Thoracic aorta (tissue), 2 donors: Measurements from ENCODE around the gene ERC1. TPM values are rescaled to one million over a fixed set of nuclear protein-coding genes. Genes with fewer than 3 reads are reported as not detected.
"Not testable (repeated sequence)": the region's sequence is repeated elsewhere in the genome, so short reads cannot be mapped to it uniquely, and the experiment has no call there.

Experiments used
- ATAC-seq: fragments of 150-250 bp; one replicate; pipeline ENCODE4 v1.8.0; 2017; ENCODE audit warnings: low read depth; ENCODE audit not compliant: insufficient number of reproducible peaks, low FRiP score
- DNase-seq: peaks from one replicate; pipeline ENCODE4 v3.0.0-alpha.2; 2020; ENCODE audit warnings: low spot score
- H3K27ac ChIP-seq, 2 donors: fragments of 200-600 bp; sonication (generic); 1 replicate in 1 of 2; 2 replicates in 1 of 2; pipeline ENCODE4 v1.5.1; 2016; ENCODE audit warnings: mild to moderate bottlenecking in 2 of 2, moderate library complexity in 2 of 2
- H3K27me3 ChIP-seq: fragments of 200-600 bp; sonication (generic); replicated peaks from 2 replicates; pipeline ENCODE4 v1.6.0; 2016; ENCODE audit warnings: mild to moderate bottlenecking; ENCODE audit not compliant: insufficient read depth
- H3K36me3 ChIP-seq: fragments of 200-600 bp; sonication (generic); one replicate; pipeline ENCODE4 v1.5.1; 2016
- H3K4me1 ChIP-seq, 2 donors: fragments of 200-600 bp; sonication (generic); 1 replicate in 1 of 2; 2 replicates in 1 of 2; pipeline versions ENCODE4 v1.5.1 to v1.6.0; 2016; ENCODE audit warnings: low read depth in 2 of 2, mild to moderate bottlenecking in 1 of 2; ENCODE audit not compliant: control insufficient read depth in 1 of 2
- H3K4me3 ChIP-seq: fragments of 200-600 bp; sonication (generic); 2 replicates; pipeline ENCODE4 v1.5.1; 2016; ENCODE audit warnings: mild to moderate bottlenecking
- H3K9me3 ChIP-seq: fragments of 200-600 bp; sonication (generic); 2 replicates; pipeline ENCODE4 v1.5.1; 2016
- CTCF ChIP-seq: fragments of 200-600 bp; sonication (generic); IDR thresholded peaks from one replicate; pipeline ENCODE4 v1.5.1; 2019; ENCODE audit warnings: antibody characterized with exemption
- total RNA-seq, 2 donors: library from RNA; depleted of rRNA; stranded (reverse); fragments of >200 nt; gene quantifications; one replicate each; pipeline versions ENCODE4 v1.1.0 to v1.2.3, GENCODE V29; 2016

ERC1 gene
- total RNA-seq, 2 donors from 2014 or later, result 45.8 to 80.0 TPM

DNA sequence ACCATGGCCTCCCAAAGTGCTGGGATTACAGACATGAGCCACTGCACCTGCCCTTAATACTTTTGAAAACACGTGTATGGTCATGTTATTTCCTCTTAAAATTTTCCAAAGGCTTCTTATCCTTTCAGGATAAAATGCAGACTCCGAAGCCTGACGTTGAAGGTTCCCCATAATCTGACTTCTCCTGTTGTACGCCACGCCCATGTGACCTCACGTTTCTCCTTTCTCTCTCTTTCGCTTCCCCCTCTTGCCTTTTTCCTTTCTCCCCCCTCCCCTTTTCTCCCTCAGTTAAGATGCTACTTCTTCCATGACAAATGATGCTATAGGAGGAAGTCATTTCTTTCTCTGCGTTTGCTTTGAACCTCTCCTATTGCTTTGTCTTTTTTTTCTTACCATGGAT is 337.4 kb downstream of the ERC1 start:
- Histone ChIP-seq H3K4me3 (no peak overlapping the region), H3K9me3 (no peaks in the 10 kb centered on the region), H3K4me1 (peaks cover 8 to 13% of the 10 kb centered on the region in 2 donors), H3K27me3 (no peaks in the 10 kb centered on the region), H3K36me3 (no peaks in the 10 kb centered on the region), H3K27ac (no peak overlapping the region)
- no peak for DNase-seq
- no peak for ATAC-seq
- TF ChIP-seq CTCF, result no peak

DNA sequence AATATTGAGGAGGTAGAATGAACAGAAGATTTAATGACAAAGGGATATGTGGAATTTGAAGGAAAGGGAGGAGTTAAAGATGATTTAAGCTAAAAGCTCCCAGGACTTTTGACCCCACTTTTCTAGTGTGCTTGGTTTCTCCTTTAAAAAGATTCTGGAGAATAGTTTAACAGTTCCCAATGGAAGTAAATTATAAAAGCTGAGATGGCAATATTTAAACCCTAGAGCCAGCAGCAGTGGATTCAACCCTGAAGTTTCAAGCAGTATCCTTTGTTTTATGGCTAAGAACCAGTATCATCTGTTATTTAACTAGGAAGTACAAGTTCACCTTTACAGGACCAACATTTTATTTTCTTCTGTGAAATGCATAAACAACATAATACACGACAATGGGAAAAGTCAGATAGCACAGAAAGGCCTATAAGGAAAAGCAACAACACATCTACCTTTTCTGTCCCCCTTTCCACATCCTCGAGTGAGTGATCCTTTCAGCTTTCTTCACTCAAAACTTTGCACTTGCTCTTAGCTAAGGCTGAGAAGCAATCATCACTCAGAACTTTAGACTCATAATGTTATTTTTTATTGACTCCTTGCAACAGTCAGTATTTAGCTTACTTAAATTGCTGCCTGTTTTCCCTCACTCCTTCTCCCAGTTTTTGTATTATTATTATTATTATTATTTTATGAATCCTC is 338.9 kb downstream of the ERC1 start:
- TF ChIP-seq CTCF, result no peak
- no peaks in the 10 kb centered on the region for H3K36me3 ChIP-seq
- H3K27me3 ChIP-seq, result no peaks in the 10 kb centered on the region
- peaks cover 3 to 8% of the 10 kb centered on the region in 2 donors for H3K4me1 ChIP-seq
- no peaks in the 10 kb centered on the region for H3K9me3 ChIP-seq
- no peak for ATAC-seq
- H3K4me3 ChIP-seq, result no peak overlapping the region
- H3K27ac ChIP-seq, result no peak overlapping the region
- DNase-seq, result no peak

- no peak for TF ChIP-seq CTCF
- Histone ChIP-seq H3K36me3 (no peaks in the 10 kb centered on the region), H3K9me3 (no peaks in the 10 kb centered on the region), H3K27ac (no peak overlapping the region), H3K4me1 (peaks cover 0 to 4% of the 10 kb centered on the region in 2 donors), H3K27me3 (no peaks in the 10 kb centered on the region), H3K4me3 (no peak overlapping the region)
- ATAC-seq (no peak), DNase-seq (no peak)
Measured at GRCh38 chr12:1330477-1330827, 339.4 kb downstream of the ERC1 start.

GRCh38 chr12:1332327-1332726 is 341.3 kb downstream of the ERC1 start:
- H3K9me3 ChIP-seq, result no peaks in the 10 kb centered on the region
- no peak for DNase-seq
- no peaks in the 10 kb centered on the region for H3K27me3 ChIP-seq
- H3K27ac ChIP-seq, result no peak overlapping the region
- H3K4me3 ChIP-seq, result no peak overlapping the region
- no peak for ATAC-seq
- TF ChIP-seq CTCF, result no peak
- no peaks in the 10 kb centered on the region for H3K4me1 ChIP-seq
- no peaks in the 10 kb centered on the region for H3K36me3 ChIP-seq

DNA sequence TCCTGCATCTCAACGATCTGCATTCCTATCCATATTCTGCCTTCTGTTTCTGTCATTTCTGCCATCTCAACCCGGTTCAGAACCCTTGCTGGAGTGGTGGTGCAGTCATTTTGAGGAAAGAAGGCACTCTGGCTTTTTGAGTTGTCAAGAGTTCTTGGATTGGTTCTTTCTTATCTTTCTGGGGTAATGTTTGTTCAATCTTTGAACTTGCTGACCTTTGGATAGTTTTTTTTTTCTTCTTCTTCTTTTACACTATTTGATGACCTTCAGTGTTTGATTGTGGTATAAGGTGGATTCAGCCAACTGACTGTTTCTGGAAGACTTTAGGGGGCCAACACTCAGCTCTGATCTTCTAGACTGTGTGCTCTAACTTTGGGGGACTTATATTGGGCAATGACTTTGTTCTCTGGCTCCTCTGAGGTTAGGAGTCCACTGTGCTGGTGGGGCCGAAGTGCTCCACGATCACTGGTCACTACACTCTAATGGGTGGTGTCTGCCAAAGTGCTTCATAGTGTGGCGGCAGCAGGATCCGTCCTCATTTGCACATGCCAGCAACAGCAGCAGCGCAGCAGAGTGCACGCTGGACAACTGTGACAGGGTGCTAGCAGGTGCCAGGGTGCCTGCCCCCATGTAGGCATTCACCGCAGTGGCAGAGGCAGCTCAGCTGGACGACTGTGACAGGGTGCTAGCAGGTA is 347.6 kb downstream of the ERC1 start:
- H3K36me3 ChIP-seq, result no peaks in the 10 kb centered on the region
- H3K4me3 ChIP-seq, result no peak overlapping the region
- no peak for DNase-seq
- H3K4me1 ChIP-seq, result no peaks in the 10 kb centered on the region
- no peak overlapping the region for H3K27ac ChIP-seq
- no peaks in the 10 kb centered on the region for H3K9me3 ChIP-seq
- ATAC-seq, result no peak
- TF ChIP-seq CTCF, result no peak
- H3K27me3 ChIP-seq, result no peaks in the 10 kb centered on the region

DNA sequence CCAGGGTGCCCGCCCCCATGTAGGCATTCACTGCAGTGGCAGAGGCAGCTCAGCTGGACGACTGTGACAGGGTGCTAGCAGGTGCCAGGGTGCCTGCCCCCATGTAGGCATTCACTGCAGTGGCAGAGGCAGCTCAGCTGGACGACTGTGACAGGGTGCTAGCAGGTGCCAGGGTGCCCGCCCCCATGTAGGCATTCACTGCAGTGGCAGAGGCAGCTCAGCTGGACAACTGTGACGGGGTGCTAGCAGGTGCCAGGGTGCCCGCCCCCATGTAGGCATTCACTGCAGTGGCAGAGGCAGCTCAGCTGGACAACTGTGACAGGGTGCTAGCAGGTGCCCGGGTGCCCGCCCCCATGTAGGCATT is 348.1 kb downstream of the ERC1 start:
- not testable (repeated sequence) for H3K27ac ChIP-seq, H3K27me3 ChIP-seq, DNase-seq, H3K4me1 ChIP-seq, H3K36me3 ChIP-seq, ATAC-seq, H3K9me3 ChIP-seq, H3K4me3 ChIP-seq
